ENCODE measurements around the gene EHBP1. TPM values are rescaled to one million over a fixed set of nuclear protein-coding genes. Genes with fewer than 3 reads are reported as not detected.
"Not testable (repeated sequence)": the region's sequence is repeated elsewhere in the genome, so short reads cannot be mapped to it uniquely, and the experiment has no call there.

Gene EHBP1
- total RNA-seq, 2 donors from 2014 or later, result 64.6 to 67.6 TPM

DNA sequence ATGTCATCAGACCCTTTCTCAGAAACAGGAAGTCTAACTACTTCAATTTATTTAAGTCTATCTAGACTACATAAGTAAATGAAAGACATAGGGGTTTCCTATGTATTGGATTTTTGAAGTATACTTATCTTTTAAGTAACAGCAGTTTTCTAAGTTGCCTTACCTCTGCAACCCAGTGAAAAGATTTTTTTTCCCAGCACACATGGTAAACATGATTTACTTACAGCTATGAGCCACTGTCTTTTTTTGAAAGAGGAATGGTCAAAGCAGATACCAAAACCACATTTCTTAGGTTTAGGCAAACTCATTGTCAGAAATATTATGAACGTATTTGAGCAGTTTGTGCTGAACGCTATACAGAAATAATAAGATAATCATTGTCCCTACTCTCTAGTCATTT lies 266.4 kb downstream of the EHBP1 start:
- no peak for DNase-seq (ENCODE audit: low spot score)
- intact Hi-C loops (cut with DNase I), result no loop called here

- intact Hi-C loops (cut with DNase I), result no loop called here
- DNase-seq (ENCODE audit: low spot score), result no peak
Measured at GRCh38 chr2:62972601-62973000, 267.1 kb downstream of the EHBP1 start.

DNA sequence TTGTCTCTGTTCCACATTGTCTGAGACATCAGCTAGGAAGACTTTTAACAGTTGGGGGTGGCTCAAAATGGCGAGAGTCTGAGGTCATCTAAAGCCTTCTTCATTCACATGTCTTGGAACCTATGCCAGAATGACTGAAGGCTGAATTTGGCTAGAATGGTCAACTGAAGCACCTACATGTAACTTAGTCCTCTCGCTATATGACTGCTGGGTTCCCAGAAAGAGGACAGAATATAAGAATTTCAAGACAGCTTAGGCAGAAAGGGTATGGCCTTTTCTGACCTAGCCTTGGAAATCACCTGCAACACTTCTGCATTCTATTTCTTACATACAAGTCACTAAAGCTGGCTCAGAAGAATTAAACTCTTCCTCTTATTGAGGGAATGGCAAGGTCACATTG lies 269.5 kb downstream of the EHBP1 start:
- no peak for DNase-seq (ENCODE audit: low spot score)
- intact Hi-C loops (cut with DNase I), result no loop called here

DNA sequence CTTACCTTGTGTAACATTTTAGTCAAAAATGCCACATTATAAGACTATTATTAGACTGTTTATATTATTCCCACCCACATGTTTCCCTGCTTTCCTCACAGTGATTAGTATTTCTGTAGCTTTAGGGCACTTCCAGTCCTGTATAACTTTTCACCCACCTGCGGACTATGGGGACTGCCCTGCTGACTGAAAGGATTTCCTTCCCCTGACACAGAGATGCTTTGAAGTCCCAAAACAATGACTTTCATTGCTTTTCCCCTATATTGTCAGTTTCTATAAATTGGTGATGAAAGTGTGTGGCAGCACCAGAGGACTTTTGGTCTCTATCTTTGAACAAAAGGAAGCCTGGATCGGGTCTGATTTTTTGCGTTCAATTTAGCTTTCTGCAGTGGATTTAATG lies 286.1 kb downstream of the EHBP1 start:
- intact Hi-C loops (cut with DNase I), result no loop called here
- no peak for DNase-seq (ENCODE audit: low spot score)

DNA sequence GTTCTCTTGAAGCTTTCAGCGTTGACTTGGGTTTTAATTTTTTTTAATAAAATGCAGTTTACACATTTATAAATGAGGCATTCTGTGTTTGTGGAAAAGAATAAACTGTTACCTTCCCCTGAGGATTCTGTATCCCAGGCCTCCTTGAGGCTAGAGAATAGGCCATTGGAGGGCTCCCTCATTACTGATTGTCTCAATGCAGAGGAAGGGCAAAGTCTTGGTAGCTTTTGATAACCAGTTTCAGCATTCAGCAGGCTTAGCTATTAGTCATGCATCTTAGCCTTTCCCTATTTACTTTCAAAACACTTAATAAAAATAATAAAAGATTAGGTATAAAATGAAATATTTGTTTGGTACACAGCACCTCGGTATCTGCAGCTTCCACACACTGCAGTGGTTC lies 287.0 kb downstream of the EHBP1 start:
- intact Hi-C loops (cut with DNase I), result no loop called here
- no peak for DNase-seq (ENCODE audit: low spot score)

DNA sequence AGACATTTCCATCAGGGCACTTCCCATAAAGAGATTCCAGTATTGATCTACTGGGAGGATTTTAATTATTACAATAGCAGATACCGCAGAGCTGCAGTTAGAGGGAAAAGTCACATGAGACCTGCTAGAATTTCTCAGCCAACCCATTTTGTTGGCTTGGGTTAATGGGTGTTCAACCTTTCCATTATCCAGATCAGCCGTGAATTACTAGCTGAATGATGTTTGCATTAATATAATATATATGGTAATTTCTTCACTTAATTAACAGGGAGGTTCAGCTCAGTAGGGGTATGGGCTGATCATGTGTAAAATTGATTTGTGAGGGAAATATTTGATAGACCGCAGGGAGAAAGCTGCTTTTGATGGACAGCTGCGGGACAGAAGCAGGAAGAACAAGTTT lies 288.7 kb downstream of the EHBP1 start:
- intact Hi-C loops (cut with DNase I), result no loop called here
- DNase-seq (ENCODE audit: low spot score), result no peak

DNA sequence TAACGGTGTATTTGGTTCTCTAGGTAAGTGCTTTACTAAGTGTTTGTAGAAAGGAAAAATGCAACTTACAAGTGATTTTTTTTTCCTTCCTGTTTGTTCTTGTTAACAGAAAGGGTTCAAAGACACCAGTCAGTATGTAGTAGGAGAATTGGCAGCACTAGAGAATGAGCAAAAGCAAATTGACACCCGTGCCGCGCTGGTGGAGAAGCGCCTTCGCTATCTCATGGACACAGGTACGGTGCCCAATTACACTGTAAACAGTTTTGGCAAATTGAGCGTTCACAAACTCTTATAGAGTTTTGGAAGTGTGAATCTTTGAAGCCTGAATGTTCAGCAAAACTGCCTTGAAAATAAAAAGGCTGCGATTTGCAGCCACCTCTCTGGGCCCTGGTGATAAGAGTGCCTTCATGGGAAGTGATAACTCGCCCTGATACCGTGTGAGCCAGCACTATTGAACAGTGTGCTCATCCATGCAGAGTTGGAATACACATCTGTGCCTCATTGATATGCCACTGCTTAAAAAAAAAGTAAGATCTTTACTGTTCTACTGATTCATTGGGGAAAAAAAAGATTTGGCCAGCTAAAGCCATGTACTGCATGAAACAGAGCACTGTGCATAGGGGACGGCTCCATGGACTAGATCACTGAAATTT lies 291.1 kb downstream of the EHBP1 start:
- intact Hi-C loops (cut with DNase I), result no loop called here
- no peak for DNase-seq (ENCODE audit: low spot score)

- no peak for DNase-seq (ENCODE audit: low spot score)
- intact Hi-C loops (cut with DNase I), result no loop called here
Measured at GRCh38 chr2:62998949-62999348, 293.4 kb downstream of the EHBP1 start.

- DNase-seq (ENCODE audit: low spot score), result no peak
- intact Hi-C loops (cut with DNase I), result no loop called here
Measured at GRCh38 chr2:62999905-63000304, 294.4 kb downstream of the EHBP1 start.

DNA sequence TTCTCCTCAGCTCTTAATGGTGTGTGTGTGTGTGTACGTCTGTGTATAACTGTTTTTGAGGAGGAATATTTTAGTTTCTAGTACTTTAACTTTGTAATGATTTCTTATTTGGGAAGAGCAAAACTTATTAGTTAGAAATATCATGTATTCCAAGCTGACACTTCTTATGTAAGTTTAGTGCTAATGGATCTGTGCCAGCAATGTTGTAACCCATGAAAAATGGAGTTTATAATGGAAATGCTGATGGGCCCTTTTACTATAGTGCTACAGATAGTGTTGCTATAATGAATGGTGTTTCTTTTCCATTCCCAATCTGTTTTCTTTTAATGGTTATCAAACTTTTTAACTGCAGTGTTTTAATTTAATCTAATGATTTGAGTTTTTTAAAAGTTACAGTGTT lies 295.3 kb downstream of the EHBP1 start:
- intact Hi-C loops (cut with DNase I), result no loop called here
- no peak for DNase-seq (ENCODE audit: low spot score)

GRCh38 chr2:63001576-63001975 lies 296.1 kb downstream of the EHBP1 start:
- intact Hi-C loops (cut with DNase I), result no loop called here
- DNase-seq (ENCODE audit: low spot score), result no peak

DNA sequence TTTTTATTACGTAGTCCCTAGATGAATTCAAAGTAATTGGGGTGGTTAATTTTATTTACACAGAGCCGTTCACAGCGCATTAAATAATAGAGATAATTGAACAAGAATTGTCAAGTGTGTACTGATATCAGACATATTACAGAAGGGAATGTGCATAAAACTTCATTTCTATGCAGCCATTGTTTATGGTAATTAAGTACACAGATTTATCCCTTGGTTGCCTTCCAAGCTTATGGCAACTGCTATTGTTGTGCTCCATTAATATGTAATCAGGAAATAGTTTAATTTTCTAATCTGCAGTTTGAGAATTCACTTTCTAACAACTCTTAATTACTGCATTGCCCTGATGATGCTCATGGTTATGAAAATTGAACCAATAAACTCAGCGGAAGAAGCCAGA lies 297.8 kb downstream of the EHBP1 start:
- intact Hi-C loops (cut with DNase I), result no loop called here
- no peak for DNase-seq (ENCODE audit: low spot score)

DNA sequence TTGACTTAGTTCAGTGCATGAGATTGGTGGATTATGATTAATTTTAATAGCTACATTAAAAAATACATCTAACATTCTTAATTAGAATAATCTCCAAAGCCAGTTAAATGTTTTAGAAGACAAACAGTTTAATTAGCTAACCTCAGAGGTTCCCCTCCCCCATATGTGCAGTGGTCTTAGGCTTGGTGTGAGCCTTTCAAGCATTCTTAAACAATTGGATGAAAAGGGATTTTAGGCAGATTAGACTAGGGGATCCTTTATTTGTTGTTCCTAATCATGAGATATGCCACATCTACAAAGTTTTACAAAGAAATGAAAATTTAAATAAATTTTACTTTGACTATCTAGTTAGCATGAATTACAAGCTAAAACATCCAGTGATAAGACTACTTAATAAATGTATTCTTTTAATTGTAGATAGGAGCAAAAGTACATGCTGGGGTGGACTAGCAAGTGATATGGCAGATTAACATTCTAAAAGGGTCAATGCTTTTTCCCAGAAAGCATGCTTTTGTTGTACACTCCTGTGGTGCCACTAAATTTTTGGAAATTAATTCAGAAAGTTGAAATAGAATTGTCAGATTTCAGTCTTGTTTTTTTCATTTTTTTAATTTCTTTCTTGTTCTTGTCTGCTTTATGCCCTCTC lies 302.4 kb downstream of the EHBP1 start:
- intact Hi-C loops (cut with DNase I), result no loop called here
- no peak for DNase-seq (ENCODE audit: low spot score)

DNA sequence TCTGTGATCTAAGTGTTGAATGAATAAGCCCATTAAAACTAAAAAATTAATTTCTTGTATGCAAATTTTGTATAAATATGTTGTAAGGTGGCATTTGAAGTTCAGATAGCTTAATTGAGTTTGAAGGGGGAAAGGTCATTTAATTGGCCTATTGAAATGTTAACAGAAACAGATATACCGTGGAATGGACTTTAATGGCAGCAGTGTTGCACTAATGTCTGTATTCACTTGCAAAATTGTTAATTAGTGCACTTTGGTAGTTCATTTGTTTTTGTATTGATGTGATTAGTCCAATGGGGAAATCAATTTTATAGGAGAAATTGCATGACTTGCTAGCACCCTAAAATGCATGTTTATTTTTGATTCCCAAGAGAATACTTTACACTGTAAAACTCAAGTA lies 303.3 kb downstream of the EHBP1 start:
- intact Hi-C loops (cut with DNase I), result no loop called here
- no peak for DNase-seq (ENCODE audit: low spot score)

DNA sequence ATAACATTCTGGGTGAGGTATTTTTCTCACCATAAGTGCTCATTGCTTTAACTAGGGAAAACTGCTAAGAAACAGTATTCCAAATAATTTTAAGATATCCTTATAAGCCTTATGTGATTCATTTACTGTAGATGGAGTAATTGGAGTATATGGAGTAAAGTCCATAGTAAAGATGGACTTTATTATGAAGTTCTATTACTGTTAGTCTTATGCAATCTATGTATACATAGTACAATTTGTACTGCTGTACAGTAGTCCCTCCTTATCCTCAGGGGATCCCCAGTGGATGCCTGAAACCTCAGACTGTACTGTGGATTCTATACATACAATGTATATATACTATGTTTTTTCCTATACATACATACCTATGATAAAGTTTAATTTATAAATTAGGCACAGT lies 304.0 kb downstream of the EHBP1 start:
- DNase-seq (ENCODE audit: low spot score), result no peak
- intact Hi-C loops (cut with DNase I), result no loop called here

DNA sequence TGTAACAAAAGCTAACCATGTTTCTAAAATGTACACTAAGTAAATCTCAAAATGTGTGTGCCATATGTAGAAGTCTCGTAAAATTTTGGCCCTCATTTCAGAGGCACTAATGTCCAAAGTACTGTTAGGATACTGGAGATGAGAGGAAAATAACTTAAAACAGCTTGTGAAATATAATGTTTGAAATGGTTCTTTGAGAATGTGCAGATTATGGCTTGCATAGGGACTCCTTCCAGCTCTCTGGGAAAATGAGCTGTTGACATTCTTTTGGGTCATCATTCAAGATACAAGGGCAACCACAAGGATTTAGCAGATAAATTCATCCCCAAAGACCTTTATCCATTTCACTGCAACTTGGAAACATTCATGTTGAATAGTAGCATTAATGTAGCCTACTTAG lies 307.0 kb downstream of the EHBP1 start:
- no peak for DNase-seq (ENCODE audit: low spot score)
- intact Hi-C loops (cut with DNase I), result no loop called here

DNA sequence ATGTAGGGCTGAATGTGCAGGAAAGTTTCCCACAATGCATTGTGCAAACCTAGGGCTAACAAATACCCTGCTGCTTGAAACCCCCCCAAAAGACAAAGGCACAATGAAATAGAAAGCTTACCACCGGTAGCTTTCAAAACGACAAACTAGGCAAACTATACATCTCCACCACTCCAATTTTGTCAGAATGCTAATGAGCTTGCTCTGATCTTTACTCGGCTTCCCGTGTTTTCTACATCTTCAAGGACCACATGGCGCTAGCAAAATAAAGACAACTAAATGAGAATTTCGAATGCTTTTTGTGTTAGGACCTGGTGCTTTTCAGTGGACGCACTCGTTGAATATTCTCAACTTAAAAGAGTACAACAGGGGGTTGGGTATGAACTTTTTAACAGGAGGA lies 307.9 kb downstream of the EHBP1 start:
- no peak for DNase-seq (ENCODE audit: low spot score)
- intact Hi-C loops (cut with DNase I), result no loop called here

GRCh38 chr2:63015389-63015788 lies 309.9 kb downstream of the EHBP1 start:
- intact Hi-C loops (cut with DNase I), result no loop called here
- DNase-seq (ENCODE audit: low spot score), result no peak

GRCh38 chr2:63018439-63018838 lies 312.9 kb downstream of the EHBP1 start:
- no peak for DNase-seq (ENCODE audit: low spot score)
- intact Hi-C loops (cut with DNase I), result no loop called here

- DNase-seq (ENCODE audit: low spot score); intact Hi-C loops (cut with DNase I): not testable (repeated sequence)
Measured at GRCh38 chr2:63019686-63020085, 314.2 kb downstream of the EHBP1 start.

DNA sequence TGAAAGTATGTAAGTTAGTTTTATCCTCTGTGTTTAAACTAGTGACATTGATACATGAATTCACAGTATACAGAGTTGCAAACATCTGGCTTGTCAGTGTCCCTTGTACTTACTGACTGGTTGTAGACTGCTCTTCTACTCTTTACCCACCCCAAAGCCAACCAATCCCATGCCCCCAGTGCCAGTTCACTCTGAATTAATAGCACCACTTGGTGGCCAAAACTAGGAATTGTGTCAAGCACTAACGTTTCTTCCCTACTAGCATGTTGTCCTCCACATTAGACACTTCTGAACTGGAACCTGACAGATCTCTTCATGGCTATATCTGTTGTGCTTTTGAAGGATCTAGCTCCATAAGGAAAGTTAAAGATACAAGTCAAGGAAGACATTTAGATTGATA lies 317.9 kb downstream of the EHBP1 start:
- no peak for DNase-seq (ENCODE audit: low spot score)
- intact Hi-C loops (cut with DNase I), result no loop called here

- intact Hi-C loops (cut with DNase I), result no loop called here
- DNase-seq (ENCODE audit: low spot score), result no peak
Measured at GRCh38 chr2:63027220-63027619, 321.7 kb downstream of the EHBP1 start.
